Measurements from ENCODE around the gene PTPRM. TPM values are rescaled to one million over a fixed set of nuclear protein-coding genes. Genes with fewer than 3 reads are reported as not detected.

PTPRM gene
- total and polyA plus RNA-seq, 2 of the 8 experiments (the other 6 are each of a cell fraction or from before 2014, with no cell fraction given): 4.1 to 7.0 TPM

DNA sequence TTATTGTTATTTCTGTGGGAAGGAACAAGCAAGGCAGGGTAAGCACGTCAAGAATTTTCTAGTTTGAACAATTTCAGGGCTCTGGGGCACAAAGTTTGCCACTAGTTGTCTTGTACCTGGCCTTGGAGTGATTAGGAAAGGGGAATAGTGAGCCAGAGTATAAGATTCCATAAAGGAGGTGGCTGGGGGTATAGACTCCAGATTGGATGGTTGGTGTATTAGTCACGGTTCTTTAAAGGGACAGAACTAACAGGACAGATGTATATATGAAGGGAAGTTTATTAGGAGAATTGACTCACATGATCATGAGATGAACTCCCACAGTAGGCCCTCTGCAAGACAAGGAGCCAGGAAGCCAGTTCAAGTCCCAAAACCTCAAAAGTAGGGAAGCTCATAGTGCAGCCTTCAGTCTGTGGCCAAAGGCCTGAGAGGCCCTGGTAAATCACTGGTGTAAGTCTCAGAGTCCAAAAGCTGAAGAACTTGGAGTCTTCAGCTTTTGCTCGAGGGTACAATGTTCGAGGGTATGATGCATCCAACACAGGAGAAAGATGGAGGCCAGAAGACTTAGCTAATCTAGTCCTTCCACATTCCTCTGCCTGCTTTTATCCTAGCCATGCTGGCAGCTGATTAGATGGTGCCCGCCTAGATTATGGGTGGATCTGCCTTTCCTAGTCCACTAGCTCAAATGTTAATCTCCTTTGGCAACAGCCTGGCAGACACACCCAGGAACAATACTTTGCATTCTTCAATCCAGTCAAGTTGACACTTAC is 31.5 kb upstream of the PTPRM start (continued):
- TF ChIP-seq CREB1 (IDR thresholded peaks at IDR 0.05) (no peak), FOSL1 (IDR thresholded peaks at IDR 0.05; ENCODE audit: insufficient read depth, low read depth, low read length) (no peak), SIX5 (IDR thresholded peaks at IDR 0.05; ENCODE audit: low read depth, low read length) (no peak), GTF2F1 (IDR thresholded peaks at IDR 0.05; ENCODE audit: borderline replicate concordance, low read depth, low read length) (no peak), TEAD4 (IDR thresholded peaks at IDR 0.05; ENCODE audit: low read depth, low read length) (no peak)
- TF ChIP-seq, protein P1, sequence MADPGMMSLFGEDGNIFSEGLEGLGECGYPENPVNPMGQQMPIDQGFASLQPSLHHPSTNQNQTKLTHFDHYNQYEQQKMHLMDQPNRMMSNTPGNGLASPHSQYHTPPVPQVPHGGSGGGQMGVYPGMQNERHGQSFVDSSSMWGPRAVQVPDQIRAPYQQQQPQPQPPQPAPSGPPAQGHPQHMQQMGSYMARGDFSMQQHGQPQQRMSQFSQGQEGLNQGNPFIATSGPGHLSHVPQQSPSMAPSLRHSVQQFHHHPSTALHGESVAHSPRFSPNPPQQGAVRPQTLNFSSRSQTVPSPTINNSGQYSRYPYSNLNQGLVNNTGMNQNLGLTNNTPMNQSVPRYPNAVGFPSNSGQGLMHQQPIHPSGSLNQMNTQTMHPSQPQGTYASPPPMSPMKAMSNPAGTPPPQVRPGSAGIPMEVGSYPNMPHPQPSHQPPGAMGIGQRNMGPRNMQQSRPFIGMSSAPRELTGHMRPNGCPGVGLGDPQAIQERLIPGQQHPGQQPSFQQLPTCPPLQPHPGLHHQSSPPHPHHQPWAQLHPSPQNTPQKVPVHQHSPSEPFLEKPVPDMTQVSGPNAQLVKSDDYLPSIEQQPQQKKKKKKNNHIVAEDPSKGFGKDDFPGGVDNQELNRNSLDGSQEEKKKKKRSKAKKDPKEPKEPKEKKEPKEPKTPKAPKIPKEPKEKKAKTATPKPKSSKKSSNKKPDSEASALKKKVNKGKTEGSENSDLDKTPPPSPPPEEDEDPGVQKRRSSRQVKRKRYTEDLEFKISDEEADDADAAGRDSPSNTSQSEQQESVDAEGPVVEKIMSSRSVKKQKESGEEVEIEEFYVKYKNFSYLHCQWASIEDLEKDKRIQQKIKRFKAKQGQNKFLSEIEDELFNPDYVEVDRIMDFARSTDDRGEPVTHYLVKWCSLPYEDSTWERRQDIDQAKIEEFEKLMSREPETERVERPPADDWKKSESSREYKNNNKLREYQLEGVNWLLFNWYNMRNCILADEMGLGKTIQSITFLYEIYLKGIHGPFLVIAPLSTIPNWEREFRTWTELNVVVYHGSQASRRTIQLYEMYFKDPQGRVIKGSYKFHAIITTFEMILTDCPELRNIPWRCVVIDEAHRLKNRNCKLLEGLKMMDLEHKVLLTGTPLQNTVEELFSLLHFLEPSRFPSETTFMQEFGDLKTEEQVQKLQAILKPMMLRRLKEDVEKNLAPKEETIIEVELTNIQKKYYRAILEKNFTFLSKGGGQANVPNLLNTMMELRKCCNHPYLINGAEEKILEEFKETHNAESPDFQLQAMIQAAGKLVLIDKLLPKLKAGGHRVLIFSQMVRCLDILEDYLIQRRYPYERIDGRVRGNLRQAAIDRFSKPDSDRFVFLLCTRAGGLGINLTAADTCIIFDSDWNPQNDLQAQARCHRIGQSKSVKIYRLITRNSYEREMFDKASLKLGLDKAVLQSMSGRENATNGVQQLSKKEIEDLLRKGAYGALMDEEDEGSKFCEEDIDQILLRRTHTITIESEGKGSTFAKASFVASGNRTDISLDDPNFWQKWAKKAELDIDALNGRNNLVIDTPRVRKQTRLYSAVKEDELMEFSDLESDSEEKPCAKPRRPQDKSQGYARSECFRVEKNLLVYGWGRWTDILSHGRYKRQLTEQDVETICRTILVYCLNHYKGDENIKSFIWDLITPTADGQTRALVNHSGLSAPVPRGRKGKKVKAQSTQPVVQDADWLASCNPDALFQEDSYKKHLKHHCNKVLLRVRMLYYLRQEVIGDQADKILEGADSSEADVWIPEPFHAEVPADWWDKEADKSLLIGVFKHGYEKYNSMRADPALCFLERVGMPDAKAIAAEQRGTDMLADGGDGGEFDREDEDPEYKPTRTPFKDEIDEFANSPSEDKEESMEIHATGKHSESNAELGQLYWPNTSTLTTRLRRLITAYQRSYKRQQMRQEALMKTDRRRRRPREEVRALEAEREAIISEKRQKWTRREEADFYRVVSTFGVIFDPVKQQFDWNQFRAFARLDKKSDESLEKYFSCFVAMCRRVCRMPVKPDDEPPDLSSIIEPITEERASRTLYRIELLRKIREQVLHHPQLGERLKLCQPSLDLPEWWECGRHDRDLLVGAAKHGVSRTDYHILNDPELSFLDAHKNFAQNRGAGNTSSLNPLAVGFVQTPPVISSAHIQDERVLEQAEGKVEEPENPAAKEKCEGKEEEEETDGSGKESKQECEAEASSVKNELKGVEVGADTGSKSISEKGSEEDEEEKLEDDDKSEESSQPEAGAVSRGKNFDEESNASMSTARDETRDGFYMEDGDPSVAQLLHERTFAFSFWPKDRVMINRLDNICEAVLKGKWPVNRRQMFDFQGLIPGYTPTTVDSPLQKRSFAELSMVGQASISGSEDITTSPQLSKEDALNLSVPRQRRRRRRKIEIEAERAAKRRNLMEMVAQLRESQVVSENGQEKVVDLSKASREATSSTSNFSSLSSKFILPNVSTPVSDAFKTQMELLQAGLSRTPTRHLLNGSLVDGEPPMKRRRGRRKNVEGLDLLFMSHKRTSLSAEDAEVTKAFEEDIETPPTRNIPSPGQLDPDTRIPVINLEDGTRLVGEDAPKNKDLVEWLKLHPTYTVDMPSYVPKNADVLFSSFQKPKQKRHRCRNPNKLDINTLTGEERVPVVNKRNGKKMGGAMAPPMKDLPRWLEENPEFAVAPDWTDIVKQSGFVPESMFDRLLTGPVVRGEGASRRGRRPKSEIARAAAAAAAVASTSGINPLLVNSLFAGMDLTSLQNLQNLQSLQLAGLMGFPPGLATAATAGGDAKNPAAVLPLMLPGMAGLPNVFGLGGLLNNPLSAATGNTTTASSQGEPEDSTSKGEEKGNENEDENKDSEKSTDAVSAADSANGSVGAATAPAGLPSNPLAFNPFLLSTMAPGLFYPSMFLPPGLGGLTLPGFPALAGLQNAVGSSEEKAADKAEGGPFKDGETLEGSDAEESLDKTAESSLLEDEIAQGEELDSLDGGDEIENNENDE (IDR thresholded peaks at IDR 0.05; ENCODE audit: insufficient replicate concordance, low read length): no peak
- TF ChIP-seq, protein P2, sequence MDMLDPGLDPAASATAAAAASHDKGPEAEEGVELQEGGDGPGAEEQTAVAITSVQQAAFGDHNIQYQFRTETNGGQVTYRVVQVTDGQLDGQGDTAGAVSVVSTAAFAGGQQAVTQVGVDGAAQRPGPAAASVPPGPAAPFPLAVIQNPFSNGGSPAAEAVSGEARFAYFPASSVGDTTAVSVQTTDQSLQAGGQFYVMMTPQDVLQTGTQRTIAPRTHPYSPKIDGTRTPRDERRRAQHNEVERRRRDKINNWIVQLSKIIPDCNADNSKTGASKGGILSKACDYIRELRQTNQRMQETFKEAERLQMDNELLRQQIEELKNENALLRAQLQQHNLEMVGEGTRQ (IDR thresholded peaks at IDR 0.05; ENCODE audit: low read length): no peak
